NB4 (cell line): Measurements from ENCODE around the gene ASS1.

Experiments used
- DNase-seq: peaks from one replicate; pipeline ENCODE4 v3.0.0; 2010; ENCODE audit warnings: low read depth
- H3K4me3 ChIP-seq: one replicate; pipeline ENCODE4 v1.5.1; 2011; ENCODE audit warnings: mild to moderate bottlenecking, low read depth, low read length, moderate library complexity
- MAX ChIP-seq: IDR thresholded peaks from 2 replicates; pipeline ENCODE4 v1.6.1; 2011; ENCODE audit warnings: low read depth, low read length
- MYC ChIP-seq: IDR thresholded peaks from 2 replicates; pipeline ENCODE4 v1.6.1; 2011; ENCODE audit warnings: low read depth, low read length
- POLR2A ChIP-seq: IDR thresholded peaks from 2 replicates; pipeline ENCODE4 v1.6.1; 2011; ENCODE audit warnings: mild to moderate bottlenecking; ENCODE audit not compliant: insufficient read length; ENCODE audit errors: extremely low read depth
- TF ChIP-seq, protein P1 (sequence below): IDR thresholded peaks from one replicate; pipeline ENCODE4 v1.5.1; 2012; ENCODE audit warnings: low read depth, low read length

Gene ASS1

GRCh38 chr9:130484362-130485072 lies 39.8 kb downstream of the ASS1 start:
- TF ChIP-seq MAX = no peak
- TF ChIP-seq, protein P1, sequence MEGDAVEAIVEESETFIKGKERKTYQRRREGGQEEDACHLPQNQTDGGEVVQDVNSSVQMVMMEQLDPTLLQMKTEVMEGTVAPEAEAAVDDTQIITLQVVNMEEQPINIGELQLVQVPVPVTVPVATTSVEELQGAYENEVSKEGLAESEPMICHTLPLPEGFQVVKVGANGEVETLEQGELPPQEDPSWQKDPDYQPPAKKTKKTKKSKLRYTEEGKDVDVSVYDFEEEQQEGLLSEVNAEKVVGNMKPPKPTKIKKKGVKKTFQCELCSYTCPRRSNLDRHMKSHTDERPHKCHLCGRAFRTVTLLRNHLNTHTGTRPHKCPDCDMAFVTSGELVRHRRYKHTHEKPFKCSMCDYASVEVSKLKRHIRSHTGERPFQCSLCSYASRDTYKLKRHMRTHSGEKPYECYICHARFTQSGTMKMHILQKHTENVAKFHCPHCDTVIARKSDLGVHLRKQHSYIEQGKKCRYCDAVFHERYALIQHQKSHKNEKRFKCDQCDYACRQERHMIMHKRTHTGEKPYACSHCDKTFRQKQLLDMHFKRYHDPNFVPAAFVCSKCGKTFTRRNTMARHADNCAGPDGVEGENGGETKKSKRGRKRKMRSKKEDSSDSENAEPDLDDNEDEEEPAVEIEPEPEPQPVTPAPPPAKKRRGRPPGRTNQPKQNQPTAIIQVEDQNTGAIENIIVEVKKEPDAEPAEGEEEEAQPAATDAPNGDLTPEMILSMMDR = no peak
- TF ChIP-seq MYC = no peak
- no peak for TF ChIP-seq POLR2A
- DNase-seq = no peak

GRCh38 chr9:130486103-130486502 lies 41.3 kb downstream of the ASS1 start:
- TF ChIP-seq, protein P1 = no peak
- TF ChIP-seq MAX = no peak
- TF ChIP-seq MYC = no peak
- no peak for TF ChIP-seq POLR2A
- DNase-seq = no peak
- no peak overlapping the region for H3K4me3 ChIP-seq

More at GRCh38 chr9:130484362-130485072, 39.8 kb downstream of the ASS1 start:
- H3K4me3 ChIP-seq = no peak overlapping the region

- no peak overlapping the region for H3K4me3 ChIP-seq
- no peak for DNase-seq
- TF ChIP-seq, protein P1 = no peak
- TF ChIP-seq POLR2A = no peak
- no peak for TF ChIP-seq MYC
Measured at GRCh38 chr9:130487500-130487899, 42.7 kb downstream of the ASS1 start.

- no peak overlapping the region for H3K4me3 ChIP-seq
- DNase-seq = no peak
- TF ChIP-seq MAX (no peak), POLR2A (no peak), MYC (no peak)
- TF ChIP-seq, protein P1 = no peak
Measured at GRCh38 chr9:130488621-130489330, 44.0 kb downstream of the ASS1 start.

- TF ChIP-seq POLR2A = no peak
- TF ChIP-seq, protein P1 = no peak
- TF ChIP-seq MAX = no peak
- TF ChIP-seq MYC = no peak
- no peak overlapping the region for H3K4me3 ChIP-seq
- no peak for DNase-seq
Measured at GRCh38 chr9:130490981-130491380, 46.2 kb downstream of the ASS1 start.
